K562 (cell line): ENCODE measurements around the gene ZBTB20. TPM values are rescaled to one million over a fixed set of nuclear protein-coding genes. Genes with fewer than 3 reads are reported as not detected.

Experiments
- ATAC-seq: fragments of 200-7000 bp; cut with Tn5 transposase; 3 replicates; pipeline ENCODE4 v1.9.1; 2020; ENCODE audit warnings: moderate library complexity
- BruUV-seq: library from RNA; stranded (reverse); fragments of 400-500 nt; replicated peaks from 2 replicates; lab custom pipeline; 2021; lab: Mats Ljungman, UMichigan
- CTCF ChIA-PET: fragments of 300-600 bp; formaldehyde crosslinking; extraction: SDS; loops from one replicate; lab custom pipeline; 2021; ENCODE audit warnings: low intra/inter-chr PET ratio; lab: Yijun Ruan, JAX
- POLR2A ChIA-PET: fragments of 300-600, 350-650 bp; sonication (Branson Sonifier 250); formaldehyde crosslinking; extraction: SDS; loops from one replicate; lab custom pipeline; 2021; ENCODE audit warnings: antibody characterized with exemption, inconsistent platforms; lab: Yijun Ruan, JAX
- DNase-seq, 4 experiments: peaks; one replicate each; pipeline versions ENCODE4 v3.0.0 to v3.0.0-alpha.2; 2011 to 2018; ENCODE audit warnings: low spot score in 3 of 4, mixed read lengths in 3 of 4; ENCODE audit errors: extremely low read depth in 1 of 4
- FAIRE-seq: peaks from 2 replicates; lab custom pipeline; 2011; peaks lifted over from hg19 to GRCh38; lab: Jason Lieb, UNC
- H2AFZ ChIP-seq: 2 replicates; pipeline ENCODE4 v1.6.0; 2011; ENCODE audit warnings: low read depth, low read length, control low read depth, inconsistent platforms
- H3K27ac ChIP-seq: fragments of 200-600 bp; 3 replicates; pipeline ENCODE4 v1.8.0; 2011; ENCODE audit warnings: low read depth, mild to moderate bottlenecking, control low read depth, inconsistent platforms, low read length, moderate library complexity, mixed read lengths; ENCODE audit errors: extremely low read depth
- H3K27me3 ChIP-seq, 2 experiments: fragments of 300-600 bp in 1 of 2; 2 replicates in 1 of 2; 3 replicates in 1 of 2; pipeline versions ENCODE4 v1.6.0 to v1.8.0; 2011; ENCODE audit warnings: inconsistent platforms in 2 of 2, low read length in 2 of 2, mild to moderate bottlenecking in 1 of 2, mixed read lengths in 1 of 2, moderate library complexity in 1 of 2; ENCODE audit not compliant: control insufficient read depth in 2 of 2, insufficient read depth in 2 of 2
- H3K36me3 ChIP-seq: fragments of 300-600 bp; 3 replicates; pipeline ENCODE4 v1.8.0; 2011; ENCODE audit warnings: mild to moderate bottlenecking, low read length, inconsistent platforms; ENCODE audit not compliant: control insufficient read depth, insufficient read depth
- H3K4me1 ChIP-seq, 2 experiments: fragments of 200-600 bp in 1 of 2; replicated peaks in 1 of 2; 2 replicates in 1 of 2; 3 replicates in 1 of 2; pipeline versions ENCODE4 v1.5.1 to v1.8.0; 2011; ENCODE audit warnings: inconsistent platforms in 2 of 2, low read length in 2 of 2, mild to moderate bottlenecking in 1 of 2, mixed read lengths in 1 of 2, moderate library complexity in 1 of 2; ENCODE audit not compliant: control insufficient read depth in 2 of 2, insufficient read depth in 2 of 2
- H3K4me2 ChIP-seq: 2 replicates; pipeline ENCODE4 v1.6.1; 2011; ENCODE audit warnings: low read length, control low read depth, inconsistent platforms, mixed read lengths; ENCODE audit not compliant: insufficient read depth
- H3K4me3 ChIP-seq: fragments of 200-600 bp; sonication (generic), shearing (Covaris generic); 2 replicates; pipeline ENCODE4 v1.5.1; 2016; ENCODE audit warnings: control low read depth, inconsistent platforms
- H3K79me2 ChIP-seq: fragments of 200-600 bp; 3 replicates; pipeline ENCODE4 v1.8.0; 2011; ENCODE audit warnings: low read length, inconsistent platforms; ENCODE audit not compliant: control insufficient read depth, insufficient read depth
- H3K9ac ChIP-seq, 2 experiments: 2 replicates each; pipeline versions ENCODE4 v1.6.0 to v1.6.1; 2011; ENCODE audit warnings: low read depth in 2 of 2, low read length in 2 of 2, control low read depth in 1 of 2, inconsistent platforms in 1 of 2, mild to moderate bottlenecking in 1 of 2, mixed read lengths in 1 of 2; ENCODE audit not compliant: insufficient read depth in 1 of 2
- H3K9me1 ChIP-seq: one replicate; pipeline ENCODE4 v1.6.0; 2011; ENCODE audit warnings: inconsistent platforms, mild to moderate bottlenecking, low read length, moderate library complexity; ENCODE audit not compliant: control insufficient read depth, insufficient read depth
- H3K9me3 ChIP-seq: replicated peaks from 2 replicates; pipeline ENCODE4 v1.5.1; 2011; ENCODE audit warnings: low read depth, low read length, inconsistent platforms; ENCODE audit not compliant: control insufficient read depth, insufficient read depth
- H4K20me1 ChIP-seq: replicated peaks from 2 replicates; pipeline ENCODE4 v1.6.1; 2011; ENCODE audit warnings: low read length, inconsistent platforms, mixed read lengths; ENCODE audit not compliant: control insufficient read depth, insufficient read depth
- ARID2 ChIP-seq: fragments of 450-650 bp; IDR thresholded peaks from 2 replicates; pipeline ENCODE4 v1.6.1; 2017; ENCODE audit warnings: antibody characterized with exemption, mild to moderate bottlenecking
- CBX3 ChIP-seq, 2 experiments: IDR thresholded peaks; 1 replicate in 1 of 2; 2 replicates in 1 of 2; pipeline ENCODE4 v1.6.1; 2012; ENCODE audit warnings: inconsistent platforms in 2 of 2, low read length in 2 of 2, borderline replicate concordance in 1 of 2, control low read depth in 1 of 2
- CEBPG ChIP-seq, 3 experiments: fragments of 200-800 bp in 1 of 3; sonication (Bioruptor generic) in 1 of 3; sonication (generic) in 1 of 3; formaldehyde crosslinking in 1 of 3; IDR thresholded peaks in 2 of 3; conservative IDR thresholded peaks in 1 of 3; 2 replicates each; pipeline versions ENCODE4 v1.6.1 to v1.8.0; 2016 to 2022; ENCODE audit warnings: missing compliant biosample characterization in 2 of 3, missing genetic modification characterization in 2 of 3, mild to moderate bottlenecking in 1 of 3, missing genetic modification reagents in 1 of 3
- COPS2 ChIP-seq: fragments of 450-650 bp; conservative IDR thresholded peaks from 2 replicates; pipeline ENCODE4 v1.6.1; 2016; ENCODE audit warnings: mild to moderate bottlenecking, moderate library complexity
- CXXC5 ChIP-seq: fragments of 250-450 bp; sonication (Bioruptor Pico); IDR thresholded peaks from 2 replicates; pipeline ENCODE4 v1.8.0; 2022; ENCODE audit warnings: inconsistent platforms, mild to moderate bottlenecking, moderate library complexity
- EP400 ChIP-seq: fragments of 450-650 bp; IDR thresholded peaks from 2 replicates; pipeline ENCODE4 v1.6.1; 2017; ENCODE audit warnings: antibody characterized with exemption, mild to moderate bottlenecking, moderate library complexity
- GATAD2B ChIP-seq: fragments of 450-650 bp; IDR thresholded peaks from 2 replicates; pipeline ENCODE4 v1.6.1; 2017; ENCODE audit warnings: mild to moderate bottlenecking, borderline replicate concordance
- HDGF ChIP-seq: fragments of 450-650 bp; IDR thresholded peaks from 2 replicates; pipeline ENCODE4 v1.6.1; 2016
- HMGN3 ChIP-seq: IDR thresholded peaks from 2 replicates; pipeline ENCODE4 v1.6.1; 2011; ENCODE audit warnings: borderline replicate concordance, low read depth, mild to moderate bottlenecking, mixed read lengths, low read length; ENCODE audit not compliant: insufficient read length; ENCODE audit errors: extremely low read depth
- L3MBTL2 ChIP-seq: fragments of 450-650 bp; IDR thresholded peaks from 2 replicates; pipeline ENCODE4 v1.6.1; 2016; ENCODE audit warnings: mild to moderate bottlenecking, moderate library complexity
- MYNN ChIP-seq, 2 experiments: sonication (generic); formaldehyde crosslinking in 1 of 2; IDR thresholded peaks; 2 replicates each; pipeline versions ENCODE4 v1.5.0 to v1.6.1; 2016 to 2020; ENCODE audit warnings: antibody characterized with exemption in 1 of 2, missing genetic modification reagents in 1 of 2
- PHB2 ChIP-seq: fragments of 450-650 bp; IDR thresholded peaks from 2 replicates; pipeline ENCODE4 v1.6.1; 2017; ENCODE audit warnings: low read depth
- RBM39 ChIP-seq: fragments of 200-400 bp; formaldehyde crosslinking; optimal IDR thresholded peaks from 2 replicates; pipeline ENCODE3; 2018; ENCODE audit warnings: low read depth, low read length
- SETDB1 ChIP-seq: IDR thresholded peaks from one replicate; pipeline ENCODE4 v1.6.1; 2012; ENCODE audit warnings: low read length, control low read depth, inconsistent platforms
- SIN3B ChIP-seq: fragments of 450-650 bp; IDR thresholded peaks from 2 replicates; pipeline ENCODE4 v1.6.1; 2017; ENCODE audit warnings: low read depth, mild to moderate bottlenecking, moderate library complexity
- TAF1 ChIP-seq: IDR thresholded peaks from 2 replicates; pipeline ENCODE4 v1.6.1; 2011; ENCODE audit warnings: mild to moderate bottlenecking, low read length, moderate library complexity; ENCODE audit not compliant: insufficient read depth, control insufficient read depth, severe bottlenecking; ENCODE audit errors: extremely low read depth
- TCFL5 ChIP-seq: fragments of 250-450 bp; sonication (Bioruptor Pico); conservative IDR thresholded peaks from 2 replicates; pipeline ENCODE4 v1.6.1; 2021; ENCODE audit warnings: mild to moderate bottlenecking, moderate library complexity, matching md5 sums
- ZNF24 ChIP-seq: fragments of 450-650 bp; IDR thresholded peaks from 2 replicates; pipeline ENCODE4 v1.6.1; 2016
- WGBS: fragments of 100-300 bp; shearing (Covaris generic); methylation state at CpG from one replicate; pipeline ENCODE4 v1.1.6; 2016; ENCODE audit warnings: low coverage, mixed read lengths; ENCODE audit not compliant: insufficient coverage; ENCODE audit errors: missing lambda C conversion rate; 5-methylcytosine and 5-hydroxymethylcytosine counted together
- in situ Hi-C: fragments of 300-500 bp; cut with MboI; formaldehyde crosslinking; loops from 4 replicates; pipeline ENCODE4 v1.15.0; 2018; ENCODE audit warnings: inconsistent platforms, mixed read lengths
- intact Hi-C: fragments of 100-400 bp; cut with micrococcal nuclease; formaldehyde crosslinking; loops from 2 replicates; pipeline ENCODE4 v1.14.2; 2022
- polyA plus RNA-seq, 8 experiments: library from polyadenylated mRNA; depleted of rRNA in 4 of 8; stranded (reverse) in 5 of 8; unstranded in 3 of 8; fragments of >200 nt; fragmentation: Nextera tagmentation in 2 of 8; fragmentation: Illumina TruSeq in 1 of 8; extraction: Ambion mirVana in 2 of 8; extraction: Trizol in 1 of 8; gene quantifications; 2 replicates each; pipeline versions ENCODE4 v1.2.1 to v1.2.3, GENCODE V29; 2011 to 2014; ENCODE audit warnings: inconsistent platforms in 1 of 8, missing spikeins in 1 of 8
- total RNA-seq, 7 experiments: library from RNA; depleted of rRNA in 6 of 7; stranded (reverse); fragments of >200 nt in 6 of 7; fragmentation: Illumina TruSeq in 2 of 7; extraction: Trizol in 2 of 7; gene quantifications; 2 replicates each; pipeline versions ENCODE4 v1.2.1 to v1.2.3, GENCODE V29; 2011 to 2021; ENCODE audit warnings: low replicate concordance in 1 of 7
- TF ChIP-seq, protein P1 (sequence below): sonication (generic); formaldehyde crosslinking; IDR thresholded peaks from 2 replicates; pipeline ENCODE4 v1.8.0; 2022; ENCODE audit warnings: missing genetic modification reagents, mild to moderate bottlenecking, moderate library complexity, borderline replicate concordance
- TF ChIP-seq, protein P2 (sequence below): fragments of 250-450 bp; sonication (Bioruptor Pico); IDR thresholded peaks from 2 replicates; pipeline ENCODE4 v1.4.0; 2020; ENCODE audit warnings: mild to moderate bottlenecking, moderate library complexity

The ZBTB20 gene
- total and polyA plus RNA-seq, 9 of the 15 experiments (the other 6 are each of a cell fraction or from before 2014, with no cell fraction given) = 0.17 to 1.7 (median 0.45) TPM

DNA sequence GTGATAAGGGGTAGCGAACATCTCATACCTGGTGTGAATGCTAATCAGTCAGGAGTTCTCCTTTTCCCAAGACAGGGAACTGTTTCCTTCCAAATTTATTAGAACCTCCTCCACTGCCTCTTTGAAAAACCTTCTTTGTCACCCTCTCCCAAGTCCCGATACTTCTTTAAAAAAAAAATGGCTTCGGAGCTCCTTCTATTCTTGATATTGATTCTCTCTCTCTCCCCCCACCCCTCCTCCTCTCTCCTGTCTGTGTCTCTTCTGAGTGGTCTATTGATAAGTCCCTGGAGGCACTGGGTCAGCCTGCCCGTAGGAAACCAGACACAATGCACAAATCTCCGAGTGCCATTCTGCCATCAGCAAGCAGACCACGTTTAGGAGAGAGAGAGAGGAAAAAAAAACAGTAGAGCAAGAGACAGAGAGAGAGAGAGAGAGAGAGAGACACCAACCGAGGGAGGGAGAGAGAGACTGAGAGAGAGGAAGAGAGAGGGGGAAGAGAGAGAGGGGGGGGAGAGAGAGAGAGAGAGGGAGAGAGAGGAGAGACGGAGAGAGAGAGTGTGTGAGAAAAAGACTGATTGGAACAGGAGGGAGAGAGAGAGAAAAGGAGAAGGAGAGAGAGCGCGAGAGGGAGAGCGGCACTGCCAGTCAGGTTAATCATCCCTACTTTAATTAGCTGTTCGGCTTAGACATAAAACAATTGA, 692.4 kb downstream of the ZBTB20 start:
- Histone ChIP-seq H3K4me3 (no peak overlapping the region), H2AFZ (no peak overlapping the region), H3K9ac (no peak overlapping the region), H3K27ac (no peak overlapping the region), H3K9me3 (no peaks in the 10 kb centered on the region), H3K36me3 (no peaks in the 10 kb centered on the region), H3K9me1 (no peaks in the 10 kb centered on the region), H3K4me2 (no peak overlapping the region), H3K27me3 (no peaks in the 10 kb centered on the region), H3K79me2 (no peaks in the 10 kb centered on the region), H4K20me1 (no peaks in the 10 kb centered on the region), H3K4me1 (no peaks in the 10 kb centered on the region)
- ChIA-PET CTCF (interaction anchor here (0.5 kb wide), 1 partner anchor 324 kb away, joined by 3 read pairs; no protein-coding TSS in a partner anchor), POLR2A (no interaction called here)
- in situ Hi-C loops (no loop called here), intact Hi-C loops (no loop called here)
- 2% methylated on average over 7 of the region's 12 CpGs for WGBS
- DNase-seq (no peak), ATAC-seq (no peak), FAIRE-seq (no peak)
- TF ChIP-seq HMGN3 (no peak), ZNF24 (no peak), CBX3 (IDR thresholded peaks at IDR 0.05; ENCODE audit: borderline replicate concordance in 1 of 2, low read length in 2 of 2) (no peak), SETDB1 (no peak), L3MBTL2 (no peak), MYNN (IDR thresholded peaks at IDR 0.05) (no peak), MYNN (CRISPR knock-in tag; IDR thresholded peaks at IDR 0.05) (no peak), RBM39 (no peak), GATAD2B (no peak), ARID2 (no peak), COPS2 (no peak), TAF1 (no peak), CXXC5 (CRISPR knock-in tag) (no peak), HDGF (no peak), SIN3B (no peak), TCFL5 (CRISPR knock-in tag) (no peak), PHB2 (no peak), EP400 (no peak), CEBPG (CRISPR knock-in tag; IDR thresholded peaks at IDR 0.05) (no peak), CEBPG (tag; conservative IDR thresholded peaks at IDR 0.05 in 1 of 2, IDR thresholded peaks at IDR 0.05 in 1 of 2) (no peak)
- TF ChIP-seq, protein P1, sequence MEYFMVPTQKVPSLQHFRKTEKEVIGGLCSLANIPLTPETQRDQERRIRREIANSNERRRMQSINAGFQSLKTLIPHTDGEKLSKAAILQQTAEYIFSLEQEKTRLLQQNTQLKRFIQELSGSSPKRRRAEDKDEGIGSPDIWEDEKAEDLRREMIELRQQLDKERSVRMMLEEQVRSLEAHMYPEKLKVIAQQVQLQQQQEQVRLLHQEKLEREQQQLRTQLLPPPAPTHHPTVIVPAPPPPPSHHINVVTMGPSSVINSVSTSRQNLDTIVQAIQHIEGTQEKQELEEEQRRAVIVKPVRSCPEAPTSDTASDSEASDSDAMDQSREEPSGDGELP (CRISPR knock-in tag) = no peak
- TF ChIP-seq, protein P2, sequence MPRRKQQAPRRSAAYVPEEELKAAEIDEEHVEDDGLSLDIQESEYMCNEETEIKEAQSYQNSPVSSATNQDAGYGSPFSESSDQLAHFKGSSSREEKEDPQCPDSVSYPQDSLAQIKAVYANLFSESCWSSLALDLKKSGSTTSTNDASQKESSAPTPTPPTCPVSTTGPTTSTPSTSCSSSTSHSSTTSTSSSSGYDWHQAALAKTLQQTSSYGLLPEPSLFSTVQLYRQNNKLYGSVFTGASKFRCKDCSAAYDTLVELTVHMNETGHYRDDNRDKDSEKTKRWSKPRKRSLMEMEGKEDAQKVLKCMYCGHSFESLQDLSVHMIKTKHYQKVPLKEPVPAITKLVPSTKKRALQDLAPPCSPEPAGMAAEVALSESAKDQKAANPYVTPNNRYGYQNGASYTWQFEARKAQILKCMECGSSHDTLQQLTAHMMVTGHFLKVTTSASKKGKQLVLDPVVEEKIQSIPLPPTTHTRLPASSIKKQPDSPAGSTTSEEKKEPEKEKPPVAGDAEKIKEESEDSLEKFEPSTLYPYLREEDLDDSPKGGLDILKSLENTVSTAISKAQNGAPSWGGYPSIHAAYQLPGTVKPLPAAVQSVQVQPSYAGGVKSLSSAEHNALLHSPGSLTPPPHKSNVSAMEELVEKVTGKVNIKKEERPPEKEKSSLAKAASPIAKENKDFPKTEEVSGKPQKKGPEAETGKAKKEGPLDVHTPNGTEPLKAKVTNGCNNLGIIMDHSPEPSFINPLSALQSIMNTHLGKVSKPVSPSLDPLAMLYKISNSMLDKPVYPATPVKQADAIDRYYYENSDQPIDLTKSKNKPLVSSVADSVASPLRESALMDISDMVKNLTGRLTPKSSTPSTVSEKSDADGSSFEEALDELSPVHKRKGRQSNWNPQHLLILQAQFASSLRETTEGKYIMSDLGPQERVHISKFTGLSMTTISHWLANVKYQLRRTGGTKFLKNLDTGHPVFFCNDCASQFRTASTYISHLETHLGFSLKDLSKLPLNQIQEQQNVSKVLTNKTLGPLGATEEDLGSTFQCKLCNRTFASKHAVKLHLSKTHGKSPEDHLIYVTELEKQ (CRISPR knock-in tag) = no peak
- no TSS peak for BruUV-seq
